ENCODE measurements around the gene JAG1.

The JAG1 gene

DNA sequence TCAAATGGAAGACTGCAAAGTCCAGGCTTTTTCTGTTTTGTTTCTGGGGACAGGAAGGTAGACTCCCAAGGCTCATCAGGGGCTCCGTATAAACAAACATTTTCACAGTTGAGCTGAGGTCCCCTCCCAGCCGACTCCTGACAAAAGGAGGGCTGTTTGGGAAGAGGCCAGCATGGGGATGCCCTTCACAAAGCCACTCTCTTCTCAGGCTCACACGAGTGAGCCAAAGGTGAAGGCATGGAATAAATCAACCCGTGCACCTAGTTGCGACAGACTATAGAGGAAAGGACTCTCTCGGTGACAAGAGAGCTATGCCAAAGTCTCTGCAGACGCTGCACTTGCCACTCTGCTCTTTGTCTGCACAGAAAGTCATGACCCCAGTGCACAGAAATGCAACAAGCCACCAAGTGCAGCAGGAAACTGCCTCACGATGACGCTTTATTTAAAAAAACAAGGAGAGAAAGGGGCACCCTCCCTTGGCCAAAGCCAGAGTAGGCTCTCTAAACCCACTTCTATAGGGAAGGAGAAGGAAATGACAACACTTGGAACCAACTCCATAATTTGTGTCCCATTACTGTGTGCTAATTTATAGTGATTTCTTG lies 21.0 kb downstream of the JAG1 start:
- in situ Hi-C loops (cut with HindIII; ENCODE audit: low pct_unique_long_range_greater_than_20kb, low sequenced_read_pairs), result no loop called here
- no peak for DNase-seq (ENCODE audit: low read depth in 1 of 2, low spot score in 1 of 2)

GRCh38 chr20:10652185-10652584 lies 21.6 kb downstream of the JAG1 start:
- in situ Hi-C loops (cut with HindIII; ENCODE audit: low pct_unique_long_range_greater_than_20kb, low sequenced_read_pairs), result no loop called here
- TF ChIP-seq JUND (IDR thresholded peaks at IDR 0.05; ENCODE audit: low read depth), result no peak
- DNase-seq (ENCODE audit: low read depth in 1 of 2, low spot score in 1 of 2), result no peak

More for the DNA sequence above, 21.0 kb downstream of the JAG1 start:
- no peak for TF ChIP-seq JUND (IDR thresholded peaks at IDR 0.05; ENCODE audit: low read depth)

DNA sequence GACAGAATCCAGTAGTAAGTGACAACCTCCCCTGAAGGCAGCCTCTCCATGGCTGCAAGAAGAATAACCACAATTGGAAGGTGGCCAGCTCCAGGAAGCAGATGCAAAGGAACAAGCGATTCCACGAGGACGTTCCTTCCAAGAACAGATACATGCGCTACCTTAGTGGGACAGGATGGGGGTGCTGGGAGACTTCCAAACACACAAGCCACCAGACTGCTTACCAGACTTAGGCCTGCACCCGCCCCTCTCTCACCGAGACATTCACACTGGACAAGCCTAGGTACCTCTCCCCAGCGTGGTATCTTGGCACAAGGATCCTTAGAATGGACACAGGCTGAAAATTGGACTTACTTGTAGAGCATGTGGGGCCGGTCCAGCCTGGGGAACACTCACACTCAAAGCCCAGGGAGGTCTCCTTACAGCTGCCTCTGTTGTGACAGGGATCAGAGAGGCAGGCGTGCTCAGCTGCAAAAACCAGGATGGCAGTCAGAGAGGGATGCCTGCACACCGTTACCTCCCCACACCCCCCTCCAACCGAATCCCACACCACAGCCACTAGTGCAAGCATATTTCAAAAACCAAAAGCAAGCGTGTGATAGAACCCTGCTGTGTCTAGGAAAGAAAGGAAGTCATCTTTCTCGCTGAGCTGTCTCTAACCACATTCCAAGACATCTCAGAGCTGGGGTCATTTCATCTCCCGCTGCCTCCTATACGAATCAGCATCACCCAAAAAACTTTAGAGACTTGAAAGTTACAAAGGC lies 22.4 kb downstream of the JAG1 start:
- in situ Hi-C loops (cut with HindIII; ENCODE audit: low pct_unique_long_range_greater_than_20kb, low sequenced_read_pairs), result no loop called here
- DNase-seq (ENCODE audit: low read depth in 1 of 2, low spot score in 1 of 2), result no peak
- TF ChIP-seq JUND (IDR thresholded peaks at IDR 0.05; ENCODE audit: low read depth), result no peak

DNA sequence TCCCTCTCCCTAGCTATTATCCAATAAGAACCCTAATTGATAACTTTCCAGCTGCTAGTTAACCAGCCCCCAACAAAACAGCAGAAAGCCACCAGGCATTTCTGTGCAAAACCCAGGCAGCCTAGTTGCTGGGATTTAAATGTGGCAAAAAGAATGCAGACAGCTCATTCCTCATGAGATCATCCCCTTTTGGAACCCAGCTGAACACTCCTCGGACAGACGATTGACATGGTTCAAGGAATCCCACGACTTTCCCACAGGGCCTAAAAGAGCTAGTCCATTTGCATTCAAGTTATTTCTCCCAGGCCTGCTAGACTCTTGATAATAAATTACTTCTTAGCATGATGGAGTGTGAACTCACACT lies 24.0 kb downstream of the JAG1 start:
- TF ChIP-seq JUND (IDR thresholded peaks at IDR 0.05; ENCODE audit: low read depth), result no peak
- no peak for DNase-seq (ENCODE audit: low read depth in 1 of 2, low spot score in 1 of 2)
- in situ Hi-C loops (cut with HindIII; ENCODE audit: low pct_unique_long_range_greater_than_20kb, low sequenced_read_pairs), result no loop called here

DNA sequence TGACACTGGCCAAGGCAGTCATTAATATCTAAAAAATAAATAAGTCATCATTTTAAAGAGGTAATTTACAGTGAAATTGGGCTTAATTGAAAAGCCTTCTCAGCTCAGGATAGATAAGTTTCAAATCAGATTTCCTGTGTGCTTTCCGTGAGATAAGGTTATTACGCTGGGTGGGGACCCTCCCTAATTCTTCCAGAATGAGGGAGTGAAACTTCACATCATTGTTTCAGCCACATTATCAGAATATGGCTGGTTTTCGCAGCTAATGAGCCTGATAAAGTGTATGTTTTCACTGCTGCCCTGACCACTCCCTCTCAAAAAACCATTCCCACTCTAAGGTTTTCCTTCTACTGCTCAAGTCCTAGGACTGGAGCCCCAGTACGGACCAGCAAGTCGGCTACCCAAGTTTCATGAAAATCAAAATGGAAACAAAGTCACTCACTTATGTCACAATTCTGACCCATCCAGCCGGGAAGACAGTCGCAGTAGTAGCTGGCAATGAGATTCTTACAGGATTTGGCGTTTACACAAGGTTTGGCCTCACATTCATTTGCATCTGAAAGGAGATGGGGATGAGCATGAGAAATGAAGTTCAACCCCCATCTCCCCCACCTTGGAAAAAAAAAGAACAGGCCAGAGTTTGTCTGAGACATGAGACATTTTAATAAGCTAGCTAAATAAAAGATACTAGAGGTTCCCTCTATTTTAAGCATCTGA lies 24.6 kb downstream of the JAG1 start:
- in situ Hi-C loops (cut with HindIII; ENCODE audit: low pct_unique_long_range_greater_than_20kb, low sequenced_read_pairs), result no loop called here
- no peak for DNase-seq (ENCODE audit: low read depth in 1 of 2, low spot score in 1 of 2)
- no peak for TF ChIP-seq JUND (IDR thresholded peaks at IDR 0.05; ENCODE audit: low read depth)

- TF ChIP-seq JUND (IDR thresholded peaks at IDR 0.05; ENCODE audit: low read depth), result no peak
- no peak for DNase-seq (ENCODE audit: low read depth in 1 of 2, low spot score in 1 of 2)
- in situ Hi-C loops (cut with HindIII; ENCODE audit: low pct_unique_long_range_greater_than_20kb, low sequenced_read_pairs), result no loop called here
Observed at GRCh38 chr20:10648651-10649050, 25.1 kb downstream of the JAG1 start.

DNA sequence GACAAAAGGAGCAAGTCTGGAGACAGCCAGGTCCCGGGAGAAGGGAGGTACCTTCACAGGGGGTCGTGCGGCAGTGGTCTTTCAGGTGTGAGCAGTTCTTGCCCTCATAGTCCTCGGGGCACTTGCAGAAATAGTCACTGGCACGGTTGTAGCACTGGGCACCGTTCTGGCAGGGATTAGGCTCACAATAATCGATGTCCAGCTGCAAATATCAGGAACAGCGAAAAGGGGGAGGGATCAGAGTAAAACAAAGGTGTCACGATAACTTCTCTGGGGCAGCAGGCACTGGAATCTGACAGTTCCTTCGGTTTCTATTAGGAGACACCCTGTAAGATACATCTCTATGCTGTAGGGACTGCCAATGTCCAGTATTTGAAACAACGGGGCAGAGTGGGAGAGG lies 25.9 kb downstream of the JAG1 start:
- in situ Hi-C loops (cut with HindIII; ENCODE audit: low pct_unique_long_range_greater_than_20kb, low sequenced_read_pairs), result no loop called here
- DNase-seq (ENCODE audit: low read depth in 1 of 2, low spot score in 1 of 2), result no peak
- no peak for TF ChIP-seq JUND (IDR thresholded peaks at IDR 0.05; ENCODE audit: low read depth)

DNA sequence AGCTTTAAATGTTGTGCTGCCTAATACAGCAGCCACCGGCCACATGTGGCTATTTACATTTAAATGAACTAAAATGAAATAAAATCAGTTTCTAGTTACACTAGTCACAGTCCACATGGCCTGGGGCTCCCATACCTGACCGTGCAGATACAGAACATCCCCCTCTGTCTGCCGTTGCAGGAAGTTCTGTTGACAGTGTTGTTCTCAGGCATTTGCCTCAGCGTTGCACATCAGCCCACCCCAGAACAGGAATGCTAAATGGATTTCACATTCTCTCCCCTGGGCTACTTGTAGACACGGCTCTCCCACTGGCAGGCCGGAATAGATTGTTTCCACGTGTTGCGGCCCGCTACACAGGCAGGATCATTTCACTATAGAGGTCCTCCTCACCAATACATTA lies 26.3 kb downstream of the JAG1 start:
- no peak for TF ChIP-seq JUND (IDR thresholded peaks at IDR 0.05; ENCODE audit: low read depth)
- peak; percentile 22 to 69 for DNase-seq (ENCODE audit: low read depth in 1 of 2, low spot score in 1 of 2)
- in situ Hi-C loops (cut with HindIII; ENCODE audit: low pct_unique_long_range_greater_than_20kb, low sequenced_read_pairs), result no loop called here

- no peak for DNase-seq (ENCODE audit: low read depth in 1 of 2, low spot score in 1 of 2)
- TF ChIP-seq JUND (IDR thresholded peaks at IDR 0.05; ENCODE audit: low read depth), result no peak
- in situ Hi-C loops (cut with HindIII; ENCODE audit: low pct_unique_long_range_greater_than_20kb, low sequenced_read_pairs), result no loop called here
Observed at GRCh38 chr20:10646886-10647420, 26.8 kb downstream of the JAG1 start.

DNA sequence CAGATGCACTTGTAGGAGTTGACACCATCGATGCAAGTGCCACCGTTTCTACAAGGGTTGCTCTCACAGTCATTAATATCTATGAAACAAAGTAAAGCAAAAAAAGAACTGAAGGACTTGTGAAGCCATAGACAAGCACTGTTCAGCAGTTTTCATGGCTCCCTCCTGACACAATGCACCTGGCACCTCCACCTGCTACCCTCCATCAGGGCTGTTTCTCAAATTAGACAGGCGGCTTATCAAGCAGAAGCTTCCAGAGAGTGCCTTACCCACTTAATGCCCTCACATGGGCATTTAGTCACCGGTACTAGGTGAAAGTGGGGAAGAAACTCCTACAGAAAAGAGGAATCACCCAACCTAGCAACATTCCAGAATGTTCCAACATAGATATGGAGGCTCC lies 27.8 kb downstream of the JAG1 start:
- DNase-seq (ENCODE audit: low read depth in 1 of 2, low spot score in 1 of 2), result no peak

GRCh38 chr20:10645205-10645570 lies 28.6 kb downstream of the JAG1 start:
- no peak for DNase-seq (ENCODE audit: low read depth in 1 of 2, low spot score in 1 of 2)
- in situ Hi-C loops (cut with HindIII; ENCODE audit: low pct_unique_long_range_greater_than_20kb, low sequenced_read_pairs), result no loop called here
- TF ChIP-seq JUND (IDR thresholded peaks at IDR 0.05; ENCODE audit: low read depth), result no peak

More for the DNA sequence above, 27.8 kb downstream of the JAG1 start:
- in situ Hi-C loops (cut with HindIII; ENCODE audit: low pct_unique_long_range_greater_than_20kb, low sequenced_read_pairs), result no loop called here
- no peak for TF ChIP-seq JUND (IDR thresholded peaks at IDR 0.05; ENCODE audit: low read depth)

- no peak for DNase-seq (ENCODE audit: low read depth in 1 of 2, low spot score in 1 of 2)
- no peak for TF ChIP-seq JUND (IDR thresholded peaks at IDR 0.05; ENCODE audit: low read depth)
- in situ Hi-C loops (cut with HindIII; ENCODE audit: low pct_unique_long_range_greater_than_20kb, low sequenced_read_pairs), result no loop called here
Observed at GRCh38 chr20:10644458-10645204, 29.2 kb downstream of the JAG1 start.
